ENCODE results near the gene TCF4.

The TCF4 gene

DNA sequence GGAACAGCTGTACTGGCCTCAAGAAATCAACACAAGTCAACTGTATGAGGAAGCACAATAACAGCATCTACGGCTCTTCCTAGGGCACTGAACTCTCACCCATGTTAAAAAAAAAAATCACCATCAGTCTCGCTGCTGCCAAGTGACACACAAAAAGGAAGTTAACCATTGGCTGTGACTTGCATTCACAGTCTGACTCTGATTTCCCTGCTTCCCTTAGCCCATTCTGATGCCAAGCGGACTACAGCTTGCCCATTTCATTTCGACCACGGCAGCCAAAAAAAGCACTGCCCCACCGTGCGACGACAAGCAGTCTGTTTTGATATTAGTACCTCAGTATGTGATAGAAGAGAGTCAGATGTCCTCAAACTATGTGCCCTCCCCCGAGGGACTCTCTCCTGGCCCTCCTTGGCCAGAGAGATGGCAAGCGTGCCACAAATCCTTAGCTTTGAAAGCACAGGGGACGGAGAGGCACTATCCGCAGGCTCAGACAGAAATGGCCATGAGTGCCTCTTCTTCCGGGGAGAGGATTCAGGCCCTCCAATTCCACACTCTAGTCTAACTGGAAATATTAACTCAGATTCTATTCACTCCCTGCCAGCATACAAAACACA is 250.0 kb downstream of the TCF4 start:
- no peak for DNase-seq
- no peak overlapping the region for H3K27ac ChIP-seq
- no peaks in the 10 kb centered on the region for H3K27me3 ChIP-seq (ENCODE audit: insufficient read depth, low read depth, severe bottlenecking)
- H3K9me3 ChIP-seq (ENCODE audit: severe bottlenecking) = no peaks in the 10 kb centered on the region
- H3K4me3 ChIP-seq (ENCODE audit: low read depth, low read length) = no peak overlapping the region
- no peaks in the 10 kb centered on the region for H3K36me3 ChIP-seq
- TF ChIP-seq, protein P1, sequence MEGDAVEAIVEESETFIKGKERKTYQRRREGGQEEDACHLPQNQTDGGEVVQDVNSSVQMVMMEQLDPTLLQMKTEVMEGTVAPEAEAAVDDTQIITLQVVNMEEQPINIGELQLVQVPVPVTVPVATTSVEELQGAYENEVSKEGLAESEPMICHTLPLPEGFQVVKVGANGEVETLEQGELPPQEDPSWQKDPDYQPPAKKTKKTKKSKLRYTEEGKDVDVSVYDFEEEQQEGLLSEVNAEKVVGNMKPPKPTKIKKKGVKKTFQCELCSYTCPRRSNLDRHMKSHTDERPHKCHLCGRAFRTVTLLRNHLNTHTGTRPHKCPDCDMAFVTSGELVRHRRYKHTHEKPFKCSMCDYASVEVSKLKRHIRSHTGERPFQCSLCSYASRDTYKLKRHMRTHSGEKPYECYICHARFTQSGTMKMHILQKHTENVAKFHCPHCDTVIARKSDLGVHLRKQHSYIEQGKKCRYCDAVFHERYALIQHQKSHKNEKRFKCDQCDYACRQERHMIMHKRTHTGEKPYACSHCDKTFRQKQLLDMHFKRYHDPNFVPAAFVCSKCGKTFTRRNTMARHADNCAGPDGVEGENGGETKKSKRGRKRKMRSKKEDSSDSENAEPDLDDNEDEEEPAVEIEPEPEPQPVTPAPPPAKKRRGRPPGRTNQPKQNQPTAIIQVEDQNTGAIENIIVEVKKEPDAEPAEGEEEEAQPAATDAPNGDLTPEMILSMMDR (IDR thresholded peaks at IDR 0.05; ENCODE audit: low read depth, low read length) = no peak

DNA sequence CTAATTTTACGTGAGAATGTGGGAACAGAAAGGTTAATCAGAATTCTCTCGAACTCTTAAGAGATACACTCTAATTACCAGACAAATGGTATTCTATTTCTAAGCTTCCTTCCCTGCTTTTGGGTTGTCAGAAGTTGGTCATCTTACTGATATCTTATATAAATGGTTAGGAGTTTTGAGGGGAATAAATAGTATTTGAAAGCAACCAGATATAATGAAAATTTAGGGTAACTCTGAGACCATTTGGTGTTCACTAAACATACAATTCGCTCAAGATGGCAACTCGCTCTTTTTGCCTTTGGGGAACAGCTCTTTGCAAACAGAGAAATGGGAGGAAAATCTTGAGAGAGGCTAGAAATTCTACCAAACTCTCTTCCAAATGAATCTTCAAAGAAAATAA is 250.9 kb downstream of the TCF4 start:
- Histone ChIP-seq H3K27ac (no peak overlapping the region), H3K27me3 (ENCODE audit: insufficient read depth, low read depth, severe bottlenecking) (no peaks in the 10 kb centered on the region), H3K36me3 (no peaks in the 10 kb centered on the region), H3K4me3 (ENCODE audit: low read depth, low read length) (no peak overlapping the region), H3K9me3 (ENCODE audit: severe bottlenecking) (no peaks in the 10 kb centered on the region)
- DNase-seq = no peak
- TF ChIP-seq, protein P1 (IDR thresholded peaks at IDR 0.05; ENCODE audit: low read depth, low read length) = no peak

DNA sequence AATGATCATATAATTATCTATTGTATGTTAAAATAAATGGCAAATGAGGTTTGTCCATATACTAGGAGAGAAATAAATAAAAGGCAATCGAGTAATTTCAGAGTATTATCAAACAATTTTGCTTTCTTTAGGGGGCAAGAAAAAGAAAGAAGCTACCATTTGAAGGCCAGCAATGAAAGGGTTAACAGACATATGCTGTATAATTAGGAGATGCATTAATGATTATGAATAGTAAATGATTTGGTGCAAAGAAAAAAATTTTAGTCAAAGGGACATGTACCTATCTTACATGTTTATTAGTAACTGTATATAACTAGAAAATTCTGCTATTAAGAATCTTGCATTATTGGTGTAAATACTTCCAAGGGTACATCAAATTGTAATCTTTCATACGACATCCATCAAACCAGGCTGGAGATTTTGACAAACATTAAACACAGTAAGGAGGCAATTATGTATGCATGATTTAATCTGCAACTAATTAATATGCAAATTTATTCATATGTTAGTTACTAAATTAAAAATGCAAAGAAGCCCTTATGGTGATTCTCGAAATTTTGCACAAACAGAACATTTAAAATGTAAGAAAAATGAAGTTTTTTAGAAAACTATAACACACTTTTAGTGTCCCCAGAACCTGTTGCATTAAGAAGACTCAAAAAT is 251.4 kb downstream of the TCF4 start:
- no peaks in the 10 kb centered on the region for H3K36me3 ChIP-seq
- no peak for DNase-seq
- no peak overlapping the region for H3K4me3 ChIP-seq (ENCODE audit: low read depth, low read length)
- H3K27ac ChIP-seq = no peak overlapping the region
- TF ChIP-seq, protein P1 (IDR thresholded peaks at IDR 0.05; ENCODE audit: low read depth, low read length) = no peak
- no peaks in the 10 kb centered on the region for H3K9me3 ChIP-seq (ENCODE audit: severe bottlenecking)
- H3K27me3 ChIP-seq (ENCODE audit: insufficient read depth, low read depth, severe bottlenecking) = no peaks in the 10 kb centered on the region

DNA sequence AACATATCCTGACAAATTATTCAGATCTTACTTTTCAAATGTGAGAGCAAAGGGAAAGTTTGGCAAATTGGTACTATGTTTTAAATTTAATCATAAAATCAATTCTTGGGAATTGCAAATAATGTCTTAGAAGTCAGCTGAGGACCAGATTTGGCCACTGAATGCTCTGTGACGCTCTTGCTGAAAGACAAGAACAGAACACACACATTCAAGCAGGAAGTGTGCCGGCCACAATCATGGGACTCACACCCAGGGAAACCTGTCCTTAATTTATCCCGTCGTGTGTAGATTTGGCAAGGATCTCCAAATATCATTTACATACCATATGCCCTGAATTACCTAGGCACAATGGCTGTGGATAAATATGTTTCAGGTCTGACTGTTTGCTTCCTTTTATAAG is 253.1 kb downstream of the TCF4 start:
- Histone ChIP-seq H3K27ac (no peak overlapping the region), H3K27me3 (ENCODE audit: insufficient read depth, low read depth, severe bottlenecking) (no peaks in the 10 kb centered on the region), H3K9me3 (ENCODE audit: severe bottlenecking) (no peaks in the 10 kb centered on the region), H3K4me3 (ENCODE audit: low read depth, low read length) (no peak overlapping the region), H3K36me3 (no peaks in the 10 kb centered on the region)
- no peak for DNase-seq
- TF ChIP-seq, protein P1 (IDR thresholded peaks at IDR 0.05; ENCODE audit: low read depth, low read length) = no peak

DNA sequence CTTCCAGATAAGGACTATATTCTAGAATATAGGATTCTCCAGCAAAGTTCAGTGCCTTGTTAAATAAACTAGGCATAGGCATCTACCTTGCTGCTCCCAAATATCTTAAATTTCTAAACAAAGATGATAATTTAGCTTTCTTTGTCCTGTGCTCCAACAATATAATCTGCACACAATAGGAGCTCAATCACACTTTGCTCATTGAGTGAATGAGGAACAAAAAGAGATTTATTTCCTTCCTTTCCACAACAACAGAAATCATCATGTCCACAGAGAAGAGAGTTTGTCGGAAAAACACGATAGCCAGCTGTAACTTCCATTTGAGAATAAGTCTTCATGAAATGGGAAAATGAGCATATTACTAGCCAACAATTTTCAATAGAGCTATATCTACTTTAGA is 256.7 kb downstream of the TCF4 start:
- H3K9me3 ChIP-seq (ENCODE audit: severe bottlenecking) = no peaks in the 10 kb centered on the region
- H3K36me3 ChIP-seq = no peaks in the 10 kb centered on the region
- no peak overlapping the region for H3K4me3 ChIP-seq (ENCODE audit: low read depth, low read length)
- no peak for DNase-seq
- H3K27me3 ChIP-seq (ENCODE audit: insufficient read depth, low read depth, severe bottlenecking) = no peaks in the 10 kb centered on the region
- TF ChIP-seq, protein P1 (IDR thresholded peaks at IDR 0.05; ENCODE audit: low read depth, low read length) = no peak
- no peak overlapping the region for H3K27ac ChIP-seq

DNA sequence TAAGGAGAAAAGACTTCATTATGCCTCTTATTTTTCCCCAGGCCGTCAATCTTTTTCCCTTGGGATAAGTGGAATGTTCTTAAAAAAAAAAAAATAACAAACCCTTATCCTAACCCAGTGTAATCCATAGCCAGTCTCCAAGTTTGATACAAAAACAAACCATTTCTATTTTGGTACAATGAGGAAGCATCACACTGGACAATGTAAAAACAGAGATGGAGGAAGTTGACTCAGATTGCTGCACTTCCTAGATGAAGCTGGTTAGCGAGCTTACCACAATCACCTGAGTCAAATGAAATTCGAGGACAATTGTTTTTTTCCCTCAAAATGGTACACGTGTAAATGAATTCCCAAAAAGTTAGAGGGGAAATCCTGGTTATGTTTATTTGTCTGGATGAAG is 259.7 kb downstream of the TCF4 start:
- no peak overlapping the region for H3K27ac ChIP-seq
- DNase-seq = no peak
- TF ChIP-seq, protein P1 (IDR thresholded peaks at IDR 0.05; ENCODE audit: low read depth, low read length) = no peak
- no peaks in the 10 kb centered on the region for H3K27me3 ChIP-seq (ENCODE audit: insufficient read depth, low read depth, severe bottlenecking)
- H3K9me3 ChIP-seq (ENCODE audit: severe bottlenecking) = no peaks in the 10 kb centered on the region
- no peak overlapping the region for H3K4me3 ChIP-seq (ENCODE audit: low read depth, low read length)
- no peaks in the 10 kb centered on the region for H3K36me3 ChIP-seq
